NT2/D1 (cell line): ENCODE data around the gene CAMTA1.

Source experiments
- DNase-seq: peaks from one replicate; pipeline ENCODE4 v3.0.0-alpha.2; 2011; ENCODE audit warnings: low read depth, low spot score
- H3K27me3 ChIP-seq: 2 replicates; pipeline ENCODE4 v1.6.0; 2011; ENCODE audit warnings: mild to moderate bottlenecking; ENCODE audit not compliant: insufficient read length, insufficient read depth
- H3K36me3 ChIP-seq: 2 replicates; pipeline ENCODE4 v1.6.1; 2011; ENCODE audit warnings: mild to moderate bottlenecking, low read length, mixed read lengths; ENCODE audit not compliant: insufficient read depth, insufficient read length
- H3K4me1 ChIP-seq: 2 replicates; pipeline ENCODE4 v1.5.1; 2011; ENCODE audit not compliant: insufficient read depth, insufficient read length
- H3K4me3 ChIP-seq: 2 replicates; pipeline ENCODE4 v1.5.1; 2011; ENCODE audit warnings: low read depth; ENCODE audit not compliant: insufficient read length
- H3K9ac ChIP-seq: 2 replicates; pipeline ENCODE4 v1.6.0; 2011; ENCODE audit warnings: low read depth; ENCODE audit not compliant: insufficient read length
- H3K9me3 ChIP-seq: 2 replicates; pipeline ENCODE4 v1.5.1; 2011; ENCODE audit warnings: mild to moderate bottlenecking, low read length; ENCODE audit not compliant: insufficient read depth
- SUZ12 ChIP-seq: IDR thresholded peaks from 2 replicates; pipeline ENCODE4 v1.6.1; 2011; ENCODE audit not compliant: insufficient read length, insufficient read depth; ENCODE audit errors: extremely low read depth
- YY1 ChIP-seq: IDR thresholded peaks from 2 replicates; pipeline ENCODE4 v1.6.1; 2011; ENCODE audit not compliant: insufficient read length, insufficient read depth
- ZNF274 ChIP-seq: IDR thresholded peaks from 2 replicates; pipeline ENCODE4 v1.6.1; 2011; ENCODE audit warnings: mild to moderate bottlenecking, low read depth, low read length

The CAMTA1 gene

DNA sequence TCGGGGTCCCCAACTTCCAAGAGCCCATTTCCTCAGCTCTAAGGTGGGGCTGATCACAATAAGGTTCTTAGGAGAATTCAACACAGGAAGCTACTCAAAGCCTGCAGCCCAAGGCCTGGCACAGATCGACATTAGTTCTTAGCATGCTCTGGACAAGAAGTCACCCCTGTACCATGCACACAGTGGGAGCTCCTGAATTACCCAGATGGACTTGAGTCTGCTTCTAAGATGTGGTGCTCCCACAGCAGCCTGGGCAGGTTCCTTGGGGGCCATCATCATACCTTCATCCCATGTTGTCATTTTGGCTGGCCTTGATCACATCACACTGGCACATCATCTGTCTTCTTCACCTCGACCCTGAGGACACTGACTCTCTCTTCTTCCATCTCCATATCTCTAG lies 832.6 kb downstream of the CAMTA1 start:
- Histone ChIP-seq H3K27me3 (no peaks in the 10 kb centered on the region), H3K4me3 (no peak overlapping the region), H3K36me3 (no peaks in the 10 kb centered on the region), H3K4me1 (peaks cover 5% of the 10 kb centered on the region), H3K9me3 (no peaks in the 10 kb centered on the region), H3K9ac (no peak overlapping the region)
- no peak for DNase-seq
- TF ChIP-seq ZNF274 (no peak), SUZ12 (no peak), YY1 (no peak)

DNA sequence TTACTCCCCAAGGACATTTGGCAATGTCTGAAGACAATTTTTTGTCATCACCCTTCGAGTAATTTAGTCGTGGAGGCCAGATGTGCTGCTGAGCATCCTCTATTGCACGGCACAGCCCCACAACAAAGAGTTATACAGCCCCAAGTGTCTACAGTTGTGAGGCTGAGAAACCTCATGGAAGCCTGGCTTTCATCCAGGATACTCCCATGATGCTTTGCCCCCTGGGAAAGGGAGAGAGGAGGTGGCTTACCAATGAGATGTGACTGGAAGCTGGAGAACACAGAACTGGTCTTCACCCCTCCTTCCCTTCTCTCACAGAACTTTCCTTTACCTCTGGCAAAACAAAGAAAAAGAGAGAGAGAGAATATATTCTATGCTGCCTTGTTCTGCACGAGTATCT lies 834.9 kb downstream of the CAMTA1 start:
- Histone ChIP-seq H3K4me1 (peaks cover 5% of the 10 kb centered on the region), H3K27me3 (no peaks in the 10 kb centered on the region), H3K9ac (no peak overlapping the region), H3K4me3 (no peak overlapping the region), H3K36me3 (no peaks in the 10 kb centered on the region), H3K9me3 (no peaks in the 10 kb centered on the region)
- no peak for DNase-seq
- no peak for TF ChIP-seq YY1
- TF ChIP-seq ZNF274, result no peak
- no peak for TF ChIP-seq SUZ12

DNA sequence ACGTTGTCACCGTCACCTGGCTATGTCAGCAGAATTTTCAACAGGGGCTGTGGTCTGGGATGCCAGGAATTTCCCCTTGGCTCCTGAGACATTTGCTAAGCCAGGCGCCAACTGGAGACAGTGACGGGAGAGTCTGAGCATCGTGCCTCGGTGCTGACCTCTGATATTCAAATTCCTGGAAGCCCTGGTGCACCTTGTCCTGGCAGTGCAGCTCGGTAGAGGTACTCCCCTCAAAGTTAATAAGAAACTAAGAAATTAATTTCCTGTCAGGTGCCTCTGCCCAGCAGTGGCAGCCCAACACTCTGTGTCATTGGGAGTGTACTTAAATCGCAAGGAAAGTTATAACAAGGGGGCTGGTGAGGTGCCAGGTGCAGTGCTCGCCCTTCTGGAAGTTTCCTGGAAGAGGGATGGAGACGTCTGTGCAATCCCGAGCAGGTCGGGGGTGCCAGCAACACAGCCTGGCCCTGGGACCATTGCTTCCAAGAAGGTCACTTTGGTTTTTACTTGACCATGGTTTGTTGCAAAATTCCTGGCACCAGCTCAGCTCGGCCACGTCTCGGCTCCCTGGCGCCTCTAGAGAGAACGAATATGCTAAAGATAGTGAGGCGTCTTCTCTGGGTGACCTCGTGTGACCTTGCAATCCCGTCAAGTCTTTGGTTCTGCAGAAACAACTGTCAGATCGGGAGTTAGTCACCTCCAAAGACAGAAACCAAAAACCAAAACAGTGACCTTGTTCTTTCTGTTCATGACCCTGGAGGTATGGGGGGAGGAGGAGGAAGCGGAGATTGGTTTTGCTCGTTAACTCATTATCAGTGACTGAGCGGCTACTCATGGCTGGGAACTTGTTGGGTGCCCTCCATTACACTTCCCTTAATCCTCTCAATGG lies 836.3 kb downstream of the CAMTA1 start:
- no peak overlapping the region for H3K9ac ChIP-seq

DNA sequence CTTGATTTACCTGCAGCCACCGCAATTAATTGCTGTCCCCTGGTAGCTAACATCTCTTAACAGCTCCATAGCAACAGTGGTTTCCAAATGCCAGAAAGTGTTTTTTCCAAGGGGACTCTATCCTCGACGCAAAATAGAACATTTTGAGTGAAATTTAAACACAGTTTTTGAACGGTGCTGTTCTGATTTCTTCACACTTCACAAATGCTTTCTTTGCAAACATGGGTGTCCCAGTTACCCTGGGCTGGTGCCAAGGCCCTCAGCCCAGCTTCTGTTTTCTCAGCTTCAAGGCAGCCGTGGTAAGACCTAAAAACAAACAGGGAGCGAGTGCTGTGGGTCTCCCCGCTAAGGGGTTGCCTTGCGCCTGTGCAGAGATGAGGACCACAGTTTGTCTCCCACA lies 838.6 kb downstream of the CAMTA1 start:
- no peak overlapping the region for H3K9ac ChIP-seq
- no peaks in the 10 kb centered on the region for H3K27me3 ChIP-seq
- H3K4me1 ChIP-seq, result no peaks in the 10 kb centered on the region
- DNase-seq, result no peak
- no peak for TF ChIP-seq YY1
- TF ChIP-seq ZNF274, result no peak
- H3K9me3 ChIP-seq, result no peaks in the 10 kb centered on the region
- no peaks in the 10 kb centered on the region for H3K36me3 ChIP-seq
- no peak overlapping the region for H3K4me3 ChIP-seq

More for the DNA sequence above, 836.3 kb downstream of the CAMTA1 start:
- TF ChIP-seq ZNF274, result no peak
- TF ChIP-seq SUZ12, result no peak
- no peak for TF ChIP-seq YY1
- H3K4me1 ChIP-seq, result peaks cover 4% of the 10 kb centered on the region
- H3K9me3 ChIP-seq, result no peaks in the 10 kb centered on the region
- no peaks in the 10 kb centered on the region for H3K36me3 ChIP-seq
- H3K27me3 ChIP-seq, result no peaks in the 10 kb centered on the region
- no peak for DNase-seq
- no peak overlapping the region for H3K4me3 ChIP-seq

DNA sequence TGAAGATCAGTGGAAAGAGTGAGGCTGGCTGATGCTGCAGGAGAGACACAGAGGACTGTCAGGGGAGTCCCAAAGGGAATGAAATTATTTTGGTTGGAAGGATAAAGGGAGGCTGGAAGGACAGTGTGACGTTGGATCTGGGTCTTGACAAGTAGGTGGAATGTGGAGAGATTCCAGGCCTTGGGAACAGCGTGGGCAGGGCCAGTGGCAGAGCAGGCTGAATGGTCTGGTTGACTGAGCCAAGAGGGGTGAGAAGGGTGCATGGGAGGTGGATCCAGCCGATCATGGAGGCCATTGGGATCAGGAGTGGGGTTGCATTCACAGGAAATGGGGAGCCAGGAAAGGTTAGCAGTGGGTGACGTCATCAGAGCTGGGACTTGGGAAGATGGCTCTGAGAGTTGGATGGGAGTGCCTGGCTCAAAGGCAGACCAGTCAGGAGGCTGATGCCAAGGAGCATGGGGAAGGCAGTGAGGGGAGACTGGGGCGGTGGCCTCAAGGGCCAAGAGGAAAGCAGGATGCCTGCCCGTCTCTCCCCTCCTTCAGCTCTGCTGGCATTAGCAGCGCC lies 839.6 kb downstream of the CAMTA1 start:
- Histone ChIP-seq H3K4me1 (no peaks in the 10 kb centered on the region), H3K27me3 (no peaks in the 10 kb centered on the region)
- no peak for TF ChIP-seq SUZ12
- TF ChIP-seq YY1, result no peak
- TF ChIP-seq ZNF274, result no peak

DNA sequence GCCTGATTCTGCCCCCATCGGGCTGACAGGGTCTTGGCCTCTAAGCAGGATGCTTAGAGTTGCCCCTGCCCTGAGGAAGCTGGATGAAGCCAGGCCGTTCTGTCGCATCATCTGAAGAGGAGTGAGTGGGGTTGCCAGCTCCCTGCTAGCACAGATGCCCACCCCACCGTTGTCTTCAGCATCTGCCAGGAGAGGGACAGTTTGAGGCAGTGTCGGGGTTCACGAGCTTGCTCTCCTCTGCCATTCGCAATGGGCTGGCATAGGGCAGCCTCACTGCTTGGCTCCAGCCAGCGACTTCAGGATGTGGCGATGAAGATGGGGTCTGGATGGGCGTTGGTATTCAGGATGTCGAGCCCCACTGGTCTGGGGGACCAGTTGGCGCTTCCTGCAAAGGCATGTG lies 840.1 kb downstream of the CAMTA1 start:
- no peak for DNase-seq
- TF ChIP-seq YY1 (no peak), ZNF274 (no peak), SUZ12 (no peak)
- no peaks in the 10 kb centered on the region for H3K36me3 ChIP-seq
- no peaks in the 10 kb centered on the region for H3K4me1 ChIP-seq
- H3K4me3 ChIP-seq, result no peak overlapping the region
- H3K27me3 ChIP-seq, result no peaks in the 10 kb centered on the region
- no peaks in the 10 kb centered on the region for H3K9me3 ChIP-seq
- no peak overlapping the region for H3K9ac ChIP-seq

More for the DNA sequence above, 839.6 kb downstream of the CAMTA1 start:
- Histone ChIP-seq H3K4me3 (no peak overlapping the region), H3K9me3 (no peaks in the 10 kb centered on the region), H3K9ac (no peak overlapping the region), H3K36me3 (no peaks in the 10 kb centered on the region)
- no peak for DNase-seq

DNA sequence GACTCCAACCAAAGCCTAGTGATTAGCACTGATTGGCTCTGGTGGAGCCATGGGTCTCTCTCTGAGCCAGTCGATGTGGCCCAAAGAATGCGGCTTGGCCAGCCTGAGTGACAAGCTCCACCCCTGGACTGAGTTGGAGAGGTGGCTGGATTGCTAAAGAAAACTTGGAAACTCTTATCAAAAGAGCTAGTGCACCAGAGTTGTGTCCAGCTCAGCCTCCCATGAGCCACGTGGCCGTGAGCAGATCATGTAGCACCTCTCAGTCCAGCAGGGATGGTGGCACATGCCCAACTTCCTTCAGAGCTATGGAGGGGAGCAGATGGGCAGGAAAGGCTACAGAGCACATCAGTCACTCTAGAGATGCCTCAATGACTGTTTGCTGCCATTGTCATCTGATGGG lies 843.0 kb downstream of the CAMTA1 start:
- no peak for DNase-seq
- Histone ChIP-seq H3K9me3 (no peaks in the 10 kb centered on the region), H3K4me1 (peaks cover 5% of the 10 kb centered on the region), H3K4me3 (no peak overlapping the region), H3K36me3 (no peaks in the 10 kb centered on the region), H3K9ac (no peak overlapping the region), H3K27me3 (no peaks in the 10 kb centered on the region)
- TF ChIP-seq SUZ12, result no peak
- TF ChIP-seq YY1, result no peak
- TF ChIP-seq ZNF274, result no peak
